OCI-LY7 (cell line): Measurements from ENCODE around the gene MARK3. TPM values are rescaled to one million over a fixed set of nuclear protein-coding genes. Genes with fewer than 3 reads are reported as not detected.

Experiments used
- BruUV-seq: library from RNA; stranded (reverse); fragments of 400-500 nt; replicated peaks from 2 replicates; lab custom pipeline; 2021; lab: Mats Ljungman, UMichigan
- CTCF ChIA-PET: fragments of 300-600 bp; sonication (Branson Sonifier 250); formaldehyde crosslinking; loops from one replicate; lab custom pipeline; 2022; ENCODE audit warnings: antibody characterized with exemption; ENCODE audit not compliant: unreplicated experiment; lab: Charles Lee
- POLR2A ChIA-PET: fragments of 300-600 bp; sonication (Branson Sonifier 250); formaldehyde crosslinking; loops from one replicate; lab custom pipeline; 2022; ENCODE audit warnings: antibody characterized with exemption; lab: Charles Lee
- DNase-seq: peaks from one replicate; pipeline ENCODE4 v3.0.0-alpha.2; 2015; ENCODE audit warnings: low spot score
- H2AFZ ChIP-seq: fragments of 200-600 bp; sonication (generic), shearing (Covaris generic); 2 replicates; pipeline ENCODE4 v1.6.1; 2014; ENCODE audit warnings: mild to moderate bottlenecking, antibody characterized with exemption, low read length, moderate library complexity
- H3K27ac ChIP-seq: fragments of 200-600 bp; sonication (generic); 2 replicates; pipeline ENCODE4 v1.5.1; 2014; ENCODE audit warnings: mixed run types, low read depth, mild to moderate bottlenecking, moderate library complexity, low read length, inconsistent platforms; ENCODE audit not compliant: poor library complexity, severe bottlenecking
- H3K36me3 ChIP-seq: fragments of 200-600 bp; sonication (generic); 2 replicates; pipeline ENCODE4 v1.6.1; 2014; ENCODE audit warnings: mild to moderate bottlenecking, antibody characterized with exemption, low read length, moderate library complexity, mixed read lengths; ENCODE audit not compliant: insufficient read depth
- H3K4me1 ChIP-seq: fragments of 200-600 bp; sonication (generic); 2 replicates; pipeline ENCODE4 v1.5.1; 2014; ENCODE audit warnings: mild to moderate bottlenecking, low read length; ENCODE audit not compliant: insufficient read depth, poor library complexity, severe bottlenecking
- H3K4me2 ChIP-seq: fragments of 200-600 bp; sonication (generic); 2 replicates; pipeline ENCODE4 v1.6.1; 2014; ENCODE audit warnings: mild to moderate bottlenecking, low read length
- H3K4me3 ChIP-seq: fragments of 200-600 bp; sonication (generic); 2 replicates; pipeline ENCODE4 v1.5.1; 2014; ENCODE audit warnings: mild to moderate bottlenecking, low read depth, low read length; ENCODE audit not compliant: poor library complexity, severe bottlenecking
- H3K79me2 ChIP-seq: fragments of 200-600 bp; sonication (generic); 2 replicates; pipeline ENCODE4 v1.6.1; 2016; ENCODE audit warnings: low read depth, mild to moderate bottlenecking, low read length, moderate library complexity, mixed read lengths; ENCODE audit not compliant: insufficient read depth
- H3K9me2 ChIP-seq: fragments of 200-600 bp; sonication (generic); 2 replicates; pipeline ENCODE4 v1.6.1; 2016; ENCODE audit warnings: mild to moderate bottlenecking, low read length, mixed read lengths; ENCODE audit not compliant: insufficient read depth
- H3K9me3 ChIP-seq: fragments of 200-600 bp; sonication (generic); 2 replicates; pipeline ENCODE4 v1.6.1; 2014; ENCODE audit warnings: mild to moderate bottlenecking, mixed run types, low read length, mixed read lengths
- H4K20me1 ChIP-seq: fragments of 200-600 bp; sonication (generic); 2 replicates; pipeline ENCODE4 v1.6.1; 2014; ENCODE audit warnings: mild to moderate bottlenecking, antibody characterized with exemption, low read length, moderate library complexity, mixed read lengths; ENCODE audit not compliant: insufficient read depth
- CTCF ChIP-seq: fragments of 200-600 bp; sonication (generic); conservative IDR thresholded peaks from 2 replicates; pipeline ENCODE4 v1.5.1; 2014; ENCODE audit warnings: mild to moderate bottlenecking, antibody characterized with exemption, low read length, moderate library complexity, mixed read lengths
- EZH2phosphoT487 ChIP-seq: fragments of 200-600 bp; sonication (generic); IDR thresholded peaks from 2 replicates; pipeline ENCODE4 v1.6.1; 2018; ENCODE audit warnings: low read depth, borderline replicate concordance, mild to moderate bottlenecking, mixed run types, antibody characterized with exemption, low read length, moderate library complexity, mixed read lengths
- intact Hi-C: fragments of 100-400 bp; cut with micrococcal nuclease; formaldehyde crosslinking; loops from one replicate; pipeline ENCODE4 v1.10.0; 2022; ENCODE audit not compliant: unreplicated experiment
- total RNA-seq, 2 experiments: library from RNA; depleted of rRNA in 1 of 2; stranded (reverse); fragments of >200 nt in 1 of 2; shearing (Covaris generic) in 1 of 2; gene quantifications; 2 replicates each; pipeline ENCODE4 v1.2.3, GENCODE V29; 2014 to 2022

The MARK3 gene
- total RNA-seq, 2 experiments from 2014 or later = 70.8 to 83.6 TPM

GRCh38 chr14:103400537-103400936 is 15.3 kb downstream of the MARK3 start:
- Histone ChIP-seq H4K20me1 (peaks cover 54% of the 10 kb centered on the region), H2AFZ (no peak overlapping the region), H3K9me3 (no peaks in the 10 kb centered on the region; the same call in 1 of the 2 replicates), H3K36me3 (peaks cover 14% of the 10 kb centered on the region), H3K9me2 (no peaks in the 10 kb centered on the region), H3K79me2 (peaks cover 95% of the 10 kb centered on the region), H3K27ac (no peak overlapping the region), H3K4me2 (peak overlapping the region; percentile 38; the same call in 1 of the 2 replicates), H3K4me1 (peaks cover 36% of the 10 kb centered on the region), H3K4me3 (no peak overlapping the region)
- ChIA-PET POLR2A (interaction anchor here (0.5 to 1.6 kb wide), 4 partner anchors 10 to 806 kb away, joined by 3 to 4 read pairs (median 4); no protein-coding TSS in a partner anchor), CTCF (no interaction called here)
- intact Hi-C loops = no loop called here
- no peak for DNase-seq
- TF ChIP-seq EZH2phosphoT487 (no peak), CTCF (no peak)
- no TSS peak for BruUV-seq

- Histone ChIP-seq H3K36me3 (peaks cover 23% of the 10 kb centered on the region), H3K9me2 (no peaks in the 10 kb centered on the region), H3K4me3 (no peak overlapping the region), H2AFZ (no peak overlapping the region), H4K20me1 (peaks cover 46% of the 10 kb centered on the region), H3K9me3 (no peaks in the 10 kb centered on the region; the same call in 1 of the 2 replicates), H3K79me2 (peaks cover 85% of the 10 kb centered on the region), H3K4me2 (peak overlapping the region; percentile 38), H3K27ac (no peak overlapping the region), H3K4me1 (peaks cover 34% of the 10 kb centered on the region)
- no peak for DNase-seq
- intact Hi-C loops = no loop called here
- TF ChIP-seq EZH2phosphoT487 = no peak
- no peak for TF ChIP-seq CTCF
- POLR2A ChIA-PET = interaction anchor here (0.6 kb wide), 1 partner anchor 68 kb away, joined by 3 read pairs; no protein-coding TSS in a partner anchor
- CTCF ChIA-PET = no interaction called here
- BruUV-seq = no TSS peak
Measured at GRCh38 chr14:103401223-103402214, 16.3 kb downstream of the MARK3 start.
